PFSK-1 (cell line): ENCODE measurements around the gene ST7.

Source experiments
- FOXP2 ChIP-seq: optimal IDR thresholded peaks from 2 replicates; pipeline ENCODE3; 2011; ENCODE audit warnings: borderline replicate concordance, control low read depth, inconsistent platforms; ENCODE audit not compliant: insufficient read depth; ENCODE audit errors: extremely low read length, extremely low read depth
- POLR2AphosphoS5 ChIP-seq: IDR thresholded peaks from 2 replicates; pipeline ENCODE4 v1.6.1; 2012; ENCODE audit warnings: low read depth, mild to moderate bottlenecking, control low read depth, low read length, moderate library complexity
- REST ChIP-seq, 2 experiments: IDR thresholded peaks; 2 replicates each; pipeline versions ENCODE4 v1.6.1 to v1.8.0; 2011 to 2012; ENCODE audit warnings: low read depth in 2 of 2, low read length in 2 of 2, control low read depth in 1 of 2, inconsistent platforms in 1 of 2, mild to moderate bottlenecking in 1 of 2, moderate library complexity in 1 of 2; ENCODE audit not compliant: insufficient read depth in 1 of 2
- SIN3A ChIP-seq: IDR thresholded peaks from 2 replicates; pipeline ENCODE4 v1.6.1; 2012; ENCODE audit warnings: mild to moderate bottlenecking, low read length, moderate library complexity, borderline replicate concordance; ENCODE audit not compliant: insufficient read depth
- TAF1 ChIP-seq: IDR thresholded peaks from 2 replicates; pipeline ENCODE4 v1.6.1; 2012; ENCODE audit warnings: low read length, control low read depth, borderline replicate concordance; ENCODE audit not compliant: insufficient read depth

ST7 gene

GRCh38 chr7:117017017-117017451, 63.7 kb downstream of the ST7 start:
- no peak for TF ChIP-seq TAF1
- TF ChIP-seq SIN3A = no peak

GRCh38 chr7:117017702-117018266, 64.5 kb downstream of the ST7 start:
- TF ChIP-seq TAF1 (no peak), POLR2AphosphoS5 (no peak), REST (IDR thresholded peaks at IDR 0.05; ENCODE audit: insufficient read depth in 1 of 2, low read depth in 2 of 2, low read length in 2 of 2) (no peak), SIN3A (no peak), FOXP2 (no peak)

GRCh38 chr7:117018713-117019112, 65.4 kb downstream of the ST7 start:
- no peak for TF ChIP-seq FOXP2
- no peak for TF ChIP-seq TAF1
- TF ChIP-seq SIN3A = no peak
- no peak for TF ChIP-seq POLR2AphosphoS5
- TF ChIP-seq REST (IDR thresholded peaks at IDR 0.05; ENCODE audit: insufficient read depth in 1 of 2, low read depth in 2 of 2, low read length in 2 of 2) = no peak

DNA sequence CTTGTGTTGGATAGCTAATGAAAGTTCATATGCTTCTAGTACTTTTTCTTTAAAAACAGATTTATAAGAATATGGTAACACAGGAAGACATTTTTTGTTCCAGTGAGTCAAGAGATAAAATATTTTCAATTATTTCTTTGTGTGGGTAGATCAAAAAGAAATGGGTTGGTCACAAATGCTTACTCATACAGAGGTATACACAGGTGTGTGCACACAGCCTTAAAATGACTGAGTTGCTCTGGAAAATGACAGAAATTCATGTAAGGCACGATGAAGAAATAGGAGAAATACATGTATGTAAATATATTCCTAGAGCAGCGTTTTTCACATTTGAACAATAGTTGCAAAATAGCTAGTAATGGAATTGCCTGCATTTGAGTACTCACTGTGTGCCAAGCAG, 66.0 kb downstream of the ST7 start:
- TF ChIP-seq SIN3A (no peak), REST (IDR thresholded peaks at IDR 0.05; ENCODE audit: insufficient read depth in 1 of 2, low read depth in 2 of 2, low read length in 2 of 2) (no peak), FOXP2 (no peak), POLR2AphosphoS5 (no peak), TAF1 (no peak)

- TF ChIP-seq POLR2AphosphoS5 = no peak
- TF ChIP-seq TAF1 = peak; percentile 33; the same call in 1 of the 2 replicates
- TF ChIP-seq FOXP2 = peak; percentile 96
These were observed 66.7 kb downstream of the ST7 start for GRCh38 chr7:117019786-117020590.

DNA sequence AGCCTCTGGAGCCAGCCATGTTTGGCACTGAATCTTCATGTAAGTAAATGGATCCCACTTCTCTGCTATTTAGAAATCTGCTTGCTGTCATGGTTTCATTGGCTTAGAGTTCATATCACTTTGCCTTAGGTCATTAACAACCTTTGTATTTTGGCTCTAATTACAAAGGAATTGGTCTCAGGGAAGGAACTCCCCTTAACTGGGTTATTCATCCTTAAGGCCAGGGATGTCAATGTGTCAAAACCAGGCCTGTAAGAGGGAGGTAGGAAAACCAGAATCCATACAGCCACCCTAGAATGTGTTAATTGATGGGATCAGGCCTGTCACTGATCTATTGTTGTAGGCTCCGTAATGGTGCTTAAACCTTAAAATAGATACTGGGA, 67.3 kb downstream of the ST7 start:
- TF ChIP-seq FOXP2 = no peak
- no peak for TF ChIP-seq POLR2AphosphoS5
